Right lobe of liver (tissue), 4 donors: Measurements from ENCODE around the gene IFFO2.

ENCODE experiments used
- POLR2A ChIP-seq: fragments of 450-650 bp; IDR thresholded peaks from one replicate; pipeline ENCODE4 v1.6.1; 2017; ENCODE audit warnings: antibody characterized with exemption, mild to moderate bottlenecking
- TF ChIP-seq, protein P1 (sequence below), 4 donors: fragments of 200-600 bp in 3 of 4; fragments of 450-650 bp in 1 of 4; IDR thresholded peaks; one replicate each; pipeline versions ENCODE4 v1.5.1 to v1.8.0; 2016 to 2022; ENCODE audit warnings: antibody characterized with exemption in 4 of 4, mild to moderate bottlenecking in 2 of 4
- donor health status: DM: no; HTN: no; CAD: no.
- donor health status: DM: no; HTN: no; CAD: no.
- donor health status: DM: no; HTN: yes; CAD: no.

DNA sequence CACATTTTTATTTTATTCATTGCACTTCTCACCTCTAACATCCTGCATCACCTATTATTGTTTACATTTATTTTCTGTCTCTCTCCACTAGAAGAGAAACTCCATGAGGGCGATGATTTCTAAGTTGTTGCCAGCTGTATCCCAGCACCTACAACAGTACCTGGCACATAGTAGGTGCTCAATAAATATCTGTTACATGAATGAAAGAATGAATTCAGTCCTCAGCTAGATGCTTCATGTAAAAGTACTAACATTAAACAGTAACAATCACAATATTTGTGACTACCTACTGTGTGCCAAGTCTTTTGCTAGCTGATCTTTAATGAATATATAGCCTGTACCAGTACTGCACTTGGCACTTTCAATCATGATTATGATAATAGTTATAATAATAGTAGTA is 100.0 kb downstream of the IFFO2 start:
- TF ChIP-seq, protein P1, sequence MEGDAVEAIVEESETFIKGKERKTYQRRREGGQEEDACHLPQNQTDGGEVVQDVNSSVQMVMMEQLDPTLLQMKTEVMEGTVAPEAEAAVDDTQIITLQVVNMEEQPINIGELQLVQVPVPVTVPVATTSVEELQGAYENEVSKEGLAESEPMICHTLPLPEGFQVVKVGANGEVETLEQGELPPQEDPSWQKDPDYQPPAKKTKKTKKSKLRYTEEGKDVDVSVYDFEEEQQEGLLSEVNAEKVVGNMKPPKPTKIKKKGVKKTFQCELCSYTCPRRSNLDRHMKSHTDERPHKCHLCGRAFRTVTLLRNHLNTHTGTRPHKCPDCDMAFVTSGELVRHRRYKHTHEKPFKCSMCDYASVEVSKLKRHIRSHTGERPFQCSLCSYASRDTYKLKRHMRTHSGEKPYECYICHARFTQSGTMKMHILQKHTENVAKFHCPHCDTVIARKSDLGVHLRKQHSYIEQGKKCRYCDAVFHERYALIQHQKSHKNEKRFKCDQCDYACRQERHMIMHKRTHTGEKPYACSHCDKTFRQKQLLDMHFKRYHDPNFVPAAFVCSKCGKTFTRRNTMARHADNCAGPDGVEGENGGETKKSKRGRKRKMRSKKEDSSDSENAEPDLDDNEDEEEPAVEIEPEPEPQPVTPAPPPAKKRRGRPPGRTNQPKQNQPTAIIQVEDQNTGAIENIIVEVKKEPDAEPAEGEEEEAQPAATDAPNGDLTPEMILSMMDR (IDR thresholded peaks at IDR 0.05) = no peak
- TF ChIP-seq POLR2A = no peak
